ENCODE measurements around the gene PATL2.

PATL2 gene

GRCh38 chr15:44673639-44674038 is 37.5 kb downstream of the PATL2 start:
- H3K4me2 ChIP-seq (ENCODE audit: low read length), result no peak overlapping the region
- H3K4me1 ChIP-seq (ENCODE audit: control insufficient read depth, insufficient read depth, low read length), result no peaks in the 10 kb centered on the region
- H3K36me3 ChIP-seq (ENCODE audit: insufficient read depth, low read length), result no peaks in the 10 kb centered on the region
- no peaks in the 10 kb centered on the region for H3K9me3 ChIP-seq (replicated peaks; ENCODE audit: low read length)
- H3K4me3 ChIP-seq (ENCODE audit: low read length), result no peak overlapping the region
- H3K9ac ChIP-seq (ENCODE audit: low read depth, low read length), result no peak overlapping the region
- H3K27me3 ChIP-seq (ENCODE audit: control insufficient read depth, insufficient read depth, low read length), result peaks cover 63% of the 10 kb centered on the region

GRCh38 chr15:44670087-44670950 is 40.8 kb downstream of the PATL2 start:
- Histone ChIP-seq H3K36me3 (ENCODE audit: insufficient read depth, low read length) (no peaks in the 10 kb centered on the region), H3K27me3 (ENCODE audit: control insufficient read depth, insufficient read depth, low read length) (peaks cover 37% of the 10 kb centered on the region), H3K4me2 (ENCODE audit: low read length) (no peak overlapping the region), H3K9ac (ENCODE audit: low read depth, low read length) (no peak overlapping the region), H3K4me1 (ENCODE audit: control insufficient read depth, insufficient read depth, low read length) (no peaks in the 10 kb centered on the region), H3K4me3 (ENCODE audit: low read length) (no peak overlapping the region), H3K9me3 (replicated peaks; ENCODE audit: low read length) (no peaks in the 10 kb centered on the region)

GRCh38 chr15:44668921-44669320 is 42.2 kb downstream of the PATL2 start:
- Histone ChIP-seq H3K4me2 (ENCODE audit: low read length) (no peak overlapping the region), H3K9ac (ENCODE audit: low read depth, low read length) (no peak overlapping the region), H3K4me3 (ENCODE audit: low read length) (no peak overlapping the region), H3K4me1 (ENCODE audit: control insufficient read depth, insufficient read depth, low read length) (peaks cover under 1% of the 10 kb centered on the region), H3K27me3 (ENCODE audit: control insufficient read depth, insufficient read depth, low read length) (peaks cover 29% of the 10 kb centered on the region), H3K9me3 (replicated peaks; ENCODE audit: low read length) (no peaks in the 10 kb centered on the region), H3K36me3 (ENCODE audit: insufficient read depth, low read length) (no peaks in the 10 kb centered on the region)

DNA sequence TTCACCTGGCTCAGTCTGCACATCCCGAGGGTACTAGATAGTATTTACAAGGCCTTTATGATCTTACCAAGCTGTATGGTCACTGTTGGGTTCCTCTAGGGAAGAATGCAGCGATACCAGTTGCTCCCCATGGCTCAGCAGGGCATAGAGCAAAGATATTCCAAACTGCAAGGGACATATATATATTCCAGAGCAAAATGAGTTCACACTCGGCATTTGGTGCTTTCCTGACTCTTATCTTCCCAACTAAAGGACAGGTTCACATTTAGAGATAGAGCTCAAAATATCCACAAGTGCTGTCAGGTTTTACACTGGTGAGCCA is 44.1 kb downstream of the PATL2 start:
- H3K27me3 ChIP-seq (ENCODE audit: control insufficient read depth, insufficient read depth, low read length), result peaks cover 14% of the 10 kb centered on the region
- H3K4me2 ChIP-seq (ENCODE audit: low read length), result no peak overlapping the region
- no peaks in the 10 kb centered on the region for H3K9me3 ChIP-seq (replicated peaks; ENCODE audit: low read length)
- no peaks in the 10 kb centered on the region for H3K36me3 ChIP-seq (ENCODE audit: insufficient read depth, low read length)
- no peak overlapping the region for H3K9ac ChIP-seq (ENCODE audit: low read depth, low read length)
- peaks cover 8% of the 10 kb centered on the region for H3K4me1 ChIP-seq (ENCODE audit: control insufficient read depth, insufficient read depth, low read length)
- H3K4me3 ChIP-seq (ENCODE audit: low read length), result no peak overlapping the region

DNA sequence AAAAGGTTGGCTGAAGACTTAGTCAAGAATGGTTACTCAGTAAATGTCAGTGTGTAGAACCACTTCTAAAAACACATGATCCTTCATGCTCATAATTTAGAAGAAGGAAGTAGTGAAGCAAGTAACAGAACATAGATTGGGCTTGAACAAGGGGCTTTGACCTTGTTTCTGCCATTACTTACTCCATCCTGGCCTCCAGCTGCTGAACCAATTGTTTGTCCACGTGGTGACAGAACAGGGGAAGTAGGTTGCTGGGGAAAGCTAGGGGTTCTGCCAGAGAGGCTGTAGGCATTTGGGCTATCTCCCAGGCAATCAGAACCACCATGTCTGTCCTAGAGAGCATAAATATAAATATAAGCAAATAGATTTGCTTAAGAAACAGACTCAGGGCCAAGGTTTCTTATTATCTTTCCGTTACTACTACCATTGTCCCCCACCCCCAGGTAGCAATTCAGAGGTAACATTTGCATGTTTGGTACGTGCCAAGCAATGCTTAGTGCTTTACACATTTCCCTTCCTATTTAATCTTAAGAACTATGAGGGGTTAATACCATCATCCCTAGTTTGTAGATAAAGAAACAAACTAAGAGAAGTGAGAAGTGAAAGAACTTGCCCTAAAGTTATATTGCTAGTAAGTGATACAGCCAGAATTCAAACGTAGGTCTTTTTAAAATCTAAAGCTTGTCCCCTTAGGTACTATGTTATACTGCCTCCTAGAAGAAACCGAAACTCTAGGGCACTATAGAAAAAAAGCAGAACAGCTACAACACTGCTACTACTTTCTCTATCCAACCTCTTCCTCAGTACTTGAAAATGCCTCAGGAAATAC is 44.7 kb downstream of the PATL2 start:
- H3K27me3 ChIP-seq (ENCODE audit: control insufficient read depth, insufficient read depth, low read length), result peaks cover 14% of the 10 kb centered on the region
- H3K4me1 ChIP-seq (ENCODE audit: control insufficient read depth, insufficient read depth, low read length), result peaks cover 12% of the 10 kb centered on the region
- H3K9ac ChIP-seq (ENCODE audit: low read depth, low read length), result no peak overlapping the region
- no peaks in the 10 kb centered on the region for H3K36me3 ChIP-seq (ENCODE audit: insufficient read depth, low read length)
- H3K4me3 ChIP-seq (ENCODE audit: low read length), result no peak overlapping the region
- H3K9me3 ChIP-seq (replicated peaks; ENCODE audit: low read length), result no peaks in the 10 kb centered on the region
- no peak overlapping the region for H3K4me2 ChIP-seq (ENCODE audit: low read length)

DNA sequence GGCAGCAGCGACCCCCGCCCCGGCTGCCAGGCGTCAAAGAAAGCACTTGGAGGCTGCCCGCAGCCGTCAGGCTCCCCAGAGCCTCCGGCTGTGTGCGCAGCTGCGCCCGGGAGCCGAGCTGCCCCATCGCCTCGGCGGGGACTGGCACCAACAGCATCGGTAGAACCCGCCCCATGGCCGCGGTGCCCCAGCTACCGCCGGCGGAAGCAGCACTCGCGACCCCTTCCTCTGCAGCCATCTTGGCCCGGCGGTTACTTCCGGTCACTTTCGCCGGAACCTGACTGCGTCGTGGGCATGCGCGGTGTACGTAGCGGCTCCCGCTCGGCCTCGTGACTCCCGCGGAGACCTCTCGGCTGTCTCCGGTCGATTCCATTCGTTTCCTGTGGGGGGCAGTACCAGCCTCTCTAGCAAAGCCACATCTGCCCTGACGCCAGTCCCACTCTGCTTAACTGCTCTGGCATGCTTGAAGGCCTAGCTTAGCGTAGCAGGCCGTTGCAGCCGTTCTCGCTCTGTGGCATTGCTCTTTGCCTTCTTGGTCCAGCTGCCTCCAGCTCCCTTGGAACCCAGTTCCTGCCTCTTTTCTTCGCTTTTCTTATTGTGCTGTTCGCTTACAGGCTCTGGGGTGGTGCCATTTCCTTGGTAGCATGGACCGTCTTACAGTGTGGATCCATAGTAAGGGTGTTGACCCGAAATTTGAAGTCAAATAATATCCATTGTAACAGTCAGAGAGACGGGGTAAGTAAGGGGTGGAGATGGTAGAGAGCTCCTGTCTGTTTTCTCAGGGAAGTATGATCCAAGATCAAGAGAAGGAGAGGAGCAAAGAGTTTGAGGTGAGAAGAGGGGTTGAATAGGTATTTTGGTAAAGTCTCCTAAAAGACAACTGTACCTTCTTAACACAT is 47.5 kb downstream of the PATL2 start, which contains the start of gene SPG11:
SPG11 (minus strand) TSS at position 253 of the 899 bp plus-strand sequence; CDS start at position 238, 15 bp downstream.
- Histone ChIP-seq H3K9ac (ENCODE audit: low read depth, low read length) (peak within 1 kb of the TSS; percentile 96), H3K4me3 (ENCODE audit: low read length) (peak within 1 kb of the TSS; percentile 88), H3K4me2 (ENCODE audit: low read length) (peak within 1 kb of the TSS; percentile 100), H3K4me1 (ENCODE audit: control insufficient read depth, insufficient read depth, low read length) (peaks cover 12% of the 10 kb centered on the region), H3K9me3 (replicated peaks; ENCODE audit: low read length) (no peaks in the 10 kb centered on the region), H3K36me3 (ENCODE audit: insufficient read depth, low read length) (peaks cover 9% of the 10 kb centered on the region), H3K27me3 (ENCODE audit: control insufficient read depth, insufficient read depth, low read length) (peaks cover 2% of the 10 kb centered on the region)

GRCh38 chr15:44662478-44663409 is 48.4 kb downstream of the PATL2 start:
- H3K27me3 ChIP-seq (ENCODE audit: control insufficient read depth, insufficient read depth, low read length), result no peaks in the 10 kb centered on the region
- H3K9me3 ChIP-seq (replicated peaks; ENCODE audit: low read length), result no peaks in the 10 kb centered on the region
- peak overlapping the region; percentile 88 for H3K4me3 ChIP-seq (ENCODE audit: low read length)
- peaks cover 9% of the 10 kb centered on the region for H3K36me3 ChIP-seq (ENCODE audit: insufficient read depth, low read length)
- peak overlapping the region; percentile 100 for H3K4me2 ChIP-seq (ENCODE audit: low read length)
- H3K4me1 ChIP-seq (ENCODE audit: control insufficient read depth, insufficient read depth, low read length), result peaks cover 12% of the 10 kb centered on the region
- peak overlapping the region; percentile 96 for H3K9ac ChIP-seq (ENCODE audit: low read depth, low read length)

- no peak overlapping the region for H3K4me3 ChIP-seq (ENCODE audit: low read length)
- peaks cover 12% of the 10 kb centered on the region for H3K4me1 ChIP-seq (ENCODE audit: control insufficient read depth, insufficient read depth, low read length)
- peaks cover 20% of the 10 kb centered on the region for H3K36me3 ChIP-seq (ENCODE audit: insufficient read depth, low read length)
- peak overlapping the region; percentile 100 for H3K4me2 ChIP-seq (ENCODE audit: low read length)
- no peaks in the 10 kb centered on the region for H3K27me3 ChIP-seq (ENCODE audit: control insufficient read depth, insufficient read depth, low read length)
- no peaks in the 10 kb centered on the region for H3K9me3 ChIP-seq (replicated peaks; ENCODE audit: low read length)
- no peak overlapping the region for H3K9ac ChIP-seq (ENCODE audit: low read depth, low read length)
These were observed 49.5 kb downstream of the PATL2 start for GRCh38 chr15:44661576-44661975.

- peaks cover 12% of the 10 kb centered on the region for H3K4me1 ChIP-seq (ENCODE audit: control insufficient read depth, insufficient read depth, low read length)
- H3K4me3 ChIP-seq (ENCODE audit: low read length), result no peak overlapping the region
- H3K27me3 ChIP-seq (ENCODE audit: control insufficient read depth, insufficient read depth, low read length), result no peaks in the 10 kb centered on the region
- H3K4me2 ChIP-seq (ENCODE audit: low read length), result no peak overlapping the region
- H3K36me3 ChIP-seq (ENCODE audit: insufficient read depth, low read length), result peaks cover 41% of the 10 kb centered on the region
- H3K9me3 ChIP-seq (replicated peaks; ENCODE audit: low read length), result no peaks in the 10 kb centered on the region
- H3K9ac ChIP-seq (ENCODE audit: low read depth, low read length), result no peak overlapping the region
These were observed 52.1 kb downstream of the PATL2 start for GRCh38 chr15:44659056-44659455.

DNA sequence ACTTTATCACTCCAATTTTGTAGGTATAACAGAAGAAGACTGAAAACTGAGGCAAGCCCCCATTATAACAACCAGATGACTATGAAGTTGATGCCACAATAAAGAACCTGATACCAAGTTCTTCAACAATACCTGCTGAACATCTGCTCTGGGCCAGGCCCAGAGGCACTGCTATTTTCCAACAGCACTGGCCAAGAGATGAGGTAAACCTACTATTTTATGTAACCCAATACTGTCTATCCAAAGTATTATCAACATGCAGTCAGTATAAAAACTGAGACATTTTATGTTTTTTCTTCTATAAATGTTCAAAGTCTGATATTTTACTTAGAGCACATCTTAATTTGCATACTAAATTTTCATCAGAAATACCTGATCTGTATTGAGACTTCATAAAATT is 53.7 kb downstream of the PATL2 start:
- Histone ChIP-seq H3K4me2 (ENCODE audit: low read length) (no peak overlapping the region), H3K9ac (ENCODE audit: low read depth, low read length) (no peak overlapping the region), H3K9me3 (replicated peaks; ENCODE audit: low read length) (no peaks in the 10 kb centered on the region), H3K4me3 (ENCODE audit: low read length) (no peak overlapping the region), H3K27me3 (ENCODE audit: control insufficient read depth, insufficient read depth, low read length) (no peaks in the 10 kb centered on the region), H3K4me1 (ENCODE audit: control insufficient read depth, insufficient read depth, low read length) (peaks cover 8% of the 10 kb centered on the region), H3K36me3 (ENCODE audit: insufficient read depth, low read length) (peaks cover 51% of the 10 kb centered on the region)
